ENCODE measurements around the gene OR6A2. TPM values are rescaled to one million over a fixed set of nuclear protein-coding genes. Genes with fewer than 3 reads are reported as not detected.

The OR6A2 gene
- total and polyA plus RNA-seq, 2 donors (not counting 3 experiments of a cell fraction or from before 2014, with no cell fraction given): 0.06 to 0.27 TPM

DNA sequence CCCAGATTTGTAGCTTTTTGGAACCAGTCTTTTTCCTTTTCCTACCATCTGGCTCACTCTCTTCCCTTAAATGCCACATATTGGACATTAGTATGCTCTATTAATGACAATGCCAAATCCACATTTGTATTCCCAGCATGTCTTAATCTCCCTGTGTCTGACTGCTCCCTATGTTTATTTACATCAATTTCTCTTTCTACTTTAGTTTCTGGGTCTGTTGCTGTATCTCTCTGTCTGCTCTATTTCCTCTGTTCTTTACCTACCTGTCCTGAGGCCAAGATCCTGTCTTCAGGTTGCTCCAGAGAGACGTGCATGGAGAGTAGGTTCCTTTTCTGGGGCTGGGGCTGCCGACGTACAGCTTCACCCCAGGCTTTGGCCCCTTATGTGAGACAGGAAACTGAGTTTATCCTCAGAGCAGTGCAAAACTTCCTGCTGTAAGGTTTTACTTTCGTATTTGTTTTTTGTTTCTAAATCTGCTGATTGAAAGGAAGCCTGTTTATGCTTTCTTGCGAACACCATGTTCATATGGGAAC is 53.3 kb downstream of the OR6A2 start:
- Histone ChIP-seq H4K20me1 (replicated peaks; ENCODE audit: control insufficient read depth, extremely low read depth, insufficient read depth, low read length) (no peaks in the 10 kb centered on the region), H3K79me2 (ENCODE audit: control insufficient read depth, insufficient read depth, low read length) (no peaks in the 10 kb centered on the region), H3K36me3 (ENCODE audit: control insufficient read depth in 2 of 2, extremely low read depth in 1 of 2, insufficient read depth in 2 of 2, low read length in 2 of 2) (no peaks in the 10 kb centered on the region), H3K4me3 (replicated peaks in 1 of 3; ENCODE audit: insufficient read depth in 1 of 3, low read depth in 1 of 3, low read length in 3 of 3) (peak overlapping the region in 2 of 3 experiments; percentile 66 to 70), H3K9ac (replicated peaks; ENCODE audit: extremely low read depth, insufficient read depth, low read length) (no peak overlapping the region), H3K9me1 (replicated peaks; ENCODE audit: control insufficient read depth, extremely low read depth, insufficient read depth, low read length) (no peaks in the 10 kb centered on the region), H3K4me2 (ENCODE audit: insufficient read depth, low read length) (peak overlapping the region; percentile 98), H3K9me3 (replicated peaks; ENCODE audit: control insufficient read depth, insufficient read depth, low read length) (no peaks in the 10 kb centered on the region), H3K27ac (ENCODE audit: insufficient read depth, low read depth, low read length) (peak overlapping the region; percentile 40), H2AFZ (ENCODE audit: low read depth, low read length) (peak overlapping the region; percentile 91), H3K4me1 (ENCODE audit: control insufficient read depth, extremely low read depth, insufficient read depth, low read length) (peaks cover 14% of the 10 kb centered on the region), H3K27me3 (ENCODE audit: control insufficient read depth in 2 of 2, insufficient read depth in 2 of 2, low read length in 2 of 2) (peaks cover 2 to 4% of the 10 kb centered on the region in 2 experiments)
- intact Hi-C loops (cut with micrococcal nuclease): no loop called here
- BruUV-seq (replicated peaks): TSS peak; percentile 65
- peak; percentile 71 for DNase-seq (ENCODE audit: low read depth, low spot score)
- ChIA-PET CTCF (interaction anchor here (0.8 to 17.3 kb wide), 12 partner anchors 8 to 367 kb away, joined by 3 to 391 read pairs (median 4); no protein-coding TSS in a partner anchor), POLR2A (interaction anchor here (0.6 kb wide), 1 partner anchor 540 kb away, joined by 3 read pairs; no protein-coding TSS in a partner anchor)
- dilution Hi-C loops (cut with MboI; ENCODE audit: extremely low pct_ligation_motif_present, low sequenced_read_pairs): no loop called here
- peak; percentile 48 for FAIRE-seq
- TF ChIP-seq CTCF (IDR thresholded peaks at IDR 0.05; ENCODE audit: extremely low read depth in 1 of 2, insufficient read depth in 1 of 2, low read depth in 1 of 2, low read length in 2 of 2) (no peak), MYC (IDR thresholded peaks at IDR 0.05; ENCODE audit: low read depth, low read length) (no peak), FOS (IDR thresholded peaks at IDR 0.05; ENCODE audit: borderline replicate concordance, insufficient read depth, low read length) (no peak), POLR2AphosphoS5 (IDR thresholded peaks at IDR 0.05; ENCODE audit: insufficient read depth, low read depth, low read length) (no peak), EZH2 (IDR thresholded peaks at IDR 0.05; ENCODE audit: borderline replicate concordance, low read depth, low read length, severe bottlenecking) (no peak), JUN (IDR thresholded peaks at IDR 0.05; ENCODE audit: borderline replicate concordance, insufficient read depth, insufficient read length, low read depth) (no peak), GATA2 (IDR thresholded peaks at IDR 0.05; ENCODE audit: insufficient read depth, insufficient read length, low read depth, low read length) (no peak), POLR2A (IDR thresholded peaks at IDR 0.05; ENCODE audit: low read depth, low read length) (no peak)
- TF ChIP-seq, protein P1, sequence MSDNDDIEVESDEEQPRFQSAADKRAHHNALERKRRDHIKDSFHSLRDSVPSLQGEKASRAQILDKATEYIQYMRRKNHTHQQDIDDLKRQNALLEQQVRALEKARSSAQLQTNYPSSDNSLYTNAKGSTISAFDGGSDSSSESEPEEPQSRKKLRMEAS (IDR thresholded peaks at IDR 0.05; ENCODE audit: insufficient read depth, insufficient read length): no peak
